ENCODE measurements around the gene CREBZF. TPM values are rescaled to one million over a fixed set of nuclear protein-coding genes. Genes with fewer than 3 reads are reported as not detected.
"Not testable (repeated sequence)": the region's sequence is repeated elsewhere in the genome, so short reads cannot be mapped to it uniquely, and the experiment has no call there.

CREBZF gene
- total and polyA plus RNA-seq, 2 experiments from 2014 or later = 61.7 to 109 TPM

- DNase-seq (ENCODE audit: low read depth in 1 of 2, low spot score in 1 of 2) = no peak
- peaks cover 59% of the 10 kb centered on the region for H3K36me3 ChIP-seq
- peaks cover 22% of the 10 kb centered on the region for H3K4me1 ChIP-seq (ENCODE audit: low read depth)
- no peaks in the 10 kb centered on the region for H3K27me3 ChIP-seq
- H3K27ac ChIP-seq = no peak overlapping the region
- no peaks in the 10 kb centered on the region for H3K9me3 ChIP-seq (ENCODE audit: low read depth)
- TF ChIP-seq CTCF (IDR thresholded peaks at IDR 0.05; ENCODE audit: low read depth, low read length) = no peak
- H3K4me3 ChIP-seq = no peak overlapping the region
Observed at GRCh38 chr11:85656777-85657176, 8.2 kb downstream of the CREBZF start.

- not testable (repeated sequence) for DNase-seq (ENCODE audit: low read depth in 1 of 2, low spot score in 1 of 2); H3K9me3 ChIP-seq (ENCODE audit: low read depth); H3K4me1 ChIP-seq (ENCODE audit: low read depth); H3K4me3 ChIP-seq; H3K27me3 ChIP-seq; H3K27ac ChIP-seq
- peaks cover 43% of the 10 kb centered on the region for H3K36me3 ChIP-seq
Observed at GRCh38 chr11:85654343-85654742, 10.6 kb downstream of the CREBZF start.

GRCh38 chr11:85652786-85653447 is 12.0 kb downstream of the CREBZF start:
- DNase-seq (ENCODE audit: low read depth in 1 of 2, low spot score in 1 of 2) = no peak
- Histone ChIP-seq H3K9me3 (ENCODE audit: low read depth) (no peaks in the 10 kb centered on the region), H3K27ac (peak overlapping the region; percentile 59), H3K4me3 (no peak overlapping the region), H3K36me3 (peaks cover 30% of the 10 kb centered on the region), H3K4me1 (ENCODE audit: low read depth) (peaks cover 9% of the 10 kb centered on the region), H3K27me3 (no peaks in the 10 kb centered on the region)
- TF ChIP-seq CTCF (IDR thresholded peaks at IDR 0.05; ENCODE audit: low read depth, low read length) = no peak

GRCh38 chr11:85651118-85651517 is 13.8 kb downstream of the CREBZF start:
- no peaks in the 10 kb centered on the region for H3K9me3 ChIP-seq (ENCODE audit: low read depth)
- H3K4me3 ChIP-seq = no peak overlapping the region
- H3K27me3 ChIP-seq = no peaks in the 10 kb centered on the region
- no peak for TF ChIP-seq CTCF (IDR thresholded peaks at IDR 0.05; ENCODE audit: low read depth, low read length)
- H3K27ac ChIP-seq = no peak overlapping the region
- peaks cover 13% of the 10 kb centered on the region for H3K36me3 ChIP-seq
- peaks cover 9% of the 10 kb centered on the region for H3K4me1 ChIP-seq (ENCODE audit: low read depth)
- DNase-seq (ENCODE audit: low read depth in 1 of 2, low spot score in 1 of 2) = no peak

GRCh38 chr11:85647604-85648299 is 17.2 kb downstream of the CREBZF start, which contains the start of gene TMEM126A:
TMEM126A (plus strand) TSS chr11:85647967; CDS start chr11:85650256, 2,289 bp downstream.
- DNase-seq (ENCODE audit: low read depth in 1 of 2, low spot score in 1 of 2) = peak; percentile 89 to 94
- H3K9me3 ChIP-seq (ENCODE audit: low read depth) = no peaks in the 10 kb centered on the region
- H3K27ac ChIP-seq = peak within 1 kb of the TSS; percentile 92
- TF ChIP-seq CTCF (IDR thresholded peaks at IDR 0.05; ENCODE audit: low read depth, low read length) = no peak
- H3K36me3 ChIP-seq = no peaks in the 10 kb centered on the region
- peaks cover 12% of the 10 kb centered on the region for H3K4me1 ChIP-seq (ENCODE audit: low read depth)
- H3K4me3 ChIP-seq = peak within 1 kb of the TSS; percentile 52
- H3K27me3 ChIP-seq = no peaks in the 10 kb centered on the region

GRCh38 chr11:85647078-85647477 is 17.9 kb downstream of the CREBZF start:
- Histone ChIP-seq H3K27me3 (no peaks in the 10 kb centered on the region), H3K4me3 (peak overlapping the region; percentile 52), H3K9me3 (ENCODE audit: low read depth) (no peaks in the 10 kb centered on the region), H3K4me1 (ENCODE audit: low read depth) (peaks cover 12% of the 10 kb centered on the region), H3K36me3 (no peaks in the 10 kb centered on the region), H3K27ac (peak overlapping the region; percentile 92)
- no peak for TF ChIP-seq CTCF (IDR thresholded peaks at IDR 0.05; ENCODE audit: low read depth, low read length)
- DNase-seq (ENCODE audit: low read depth in 1 of 2, low spot score in 1 of 2) = no peak
